ENCODE measurements around the gene RAPGEF1. TPM values are rescaled to one million over a fixed set of nuclear protein-coding genes. Genes with fewer than 3 reads are reported as not detected.
A peak's percentile ranks its signal among the peaks of the same experiment; 100 is the strongest.

The RAPGEF1 gene
- total RNA-seq, 1 donor from 2014 or later = 94.3 TPM

DNA sequence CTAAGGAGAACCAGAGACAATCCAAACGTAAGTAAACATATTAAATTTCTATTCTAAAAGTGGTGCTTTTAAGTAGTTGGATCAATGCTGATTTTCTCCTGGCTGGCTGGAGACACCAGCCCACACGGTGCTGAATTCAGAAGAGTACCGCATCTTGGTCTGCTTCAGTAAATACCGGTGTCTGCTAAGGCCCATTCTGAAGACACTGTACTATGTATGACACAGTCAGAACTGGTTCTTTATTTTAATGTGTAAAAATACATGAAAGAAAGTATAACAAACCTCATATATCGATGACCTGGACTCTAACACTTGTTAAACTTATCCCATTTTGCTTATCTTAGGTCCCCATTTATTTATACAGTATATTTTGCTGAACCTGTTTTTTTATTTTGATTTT is 32.8 kb downstream of the RAPGEF1 start:
- TF ChIP-seq, protein P1, sequence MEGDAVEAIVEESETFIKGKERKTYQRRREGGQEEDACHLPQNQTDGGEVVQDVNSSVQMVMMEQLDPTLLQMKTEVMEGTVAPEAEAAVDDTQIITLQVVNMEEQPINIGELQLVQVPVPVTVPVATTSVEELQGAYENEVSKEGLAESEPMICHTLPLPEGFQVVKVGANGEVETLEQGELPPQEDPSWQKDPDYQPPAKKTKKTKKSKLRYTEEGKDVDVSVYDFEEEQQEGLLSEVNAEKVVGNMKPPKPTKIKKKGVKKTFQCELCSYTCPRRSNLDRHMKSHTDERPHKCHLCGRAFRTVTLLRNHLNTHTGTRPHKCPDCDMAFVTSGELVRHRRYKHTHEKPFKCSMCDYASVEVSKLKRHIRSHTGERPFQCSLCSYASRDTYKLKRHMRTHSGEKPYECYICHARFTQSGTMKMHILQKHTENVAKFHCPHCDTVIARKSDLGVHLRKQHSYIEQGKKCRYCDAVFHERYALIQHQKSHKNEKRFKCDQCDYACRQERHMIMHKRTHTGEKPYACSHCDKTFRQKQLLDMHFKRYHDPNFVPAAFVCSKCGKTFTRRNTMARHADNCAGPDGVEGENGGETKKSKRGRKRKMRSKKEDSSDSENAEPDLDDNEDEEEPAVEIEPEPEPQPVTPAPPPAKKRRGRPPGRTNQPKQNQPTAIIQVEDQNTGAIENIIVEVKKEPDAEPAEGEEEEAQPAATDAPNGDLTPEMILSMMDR (IDR thresholded peaks at IDR 0.05) = no peak
- peak overlapping the region; percentile 61 for H3K27ac Mint-ChIP-seq (ENCODE audit: unreplicated experiment)
- H3K9me3 Mint-ChIP-seq (ENCODE audit: unreplicated experiment) = no peaks in the 10 kb centered on the region
- peaks cover 37% of the 10 kb centered on the region for H3K4me1 Mint-ChIP-seq (ENCODE audit: unreplicated experiment)
- no peaks in the 10 kb centered on the region for H3K27me3 Mint-ChIP-seq (ENCODE audit: unreplicated experiment)
- no peak for DNase-seq (ENCODE audit: extremely low spot score, unreplicated experiment)
- no peaks in the 10 kb centered on the region for H3K36me3 Mint-ChIP-seq (ENCODE audit: unreplicated experiment)
- no peak overlapping the region for H3K4me3 Mint-ChIP-seq (ENCODE audit: unreplicated experiment)

DNA sequence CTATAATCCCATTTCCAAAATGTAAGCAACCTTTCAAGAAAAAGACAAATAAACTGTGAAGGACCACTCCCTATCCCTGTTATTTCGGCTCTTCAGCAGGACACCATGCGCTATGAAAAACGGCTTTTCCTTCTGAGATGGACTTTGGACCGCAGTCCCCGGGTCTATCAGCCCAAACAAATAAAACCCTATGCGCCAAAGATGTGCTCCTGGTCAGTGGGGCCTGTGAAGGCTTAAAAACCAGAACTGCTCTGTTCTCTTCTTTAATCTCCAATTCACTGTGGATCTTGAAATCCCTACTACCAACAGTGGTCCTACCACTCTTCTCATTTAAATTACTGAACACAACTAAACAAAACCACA is 33.3 kb downstream of the RAPGEF1 start:
- Mint-ChIP-seq H3K4me1 (ENCODE audit: unreplicated experiment) (peaks cover 42% of the 10 kb centered on the region), H3K9me3 (ENCODE audit: unreplicated experiment) (no peaks in the 10 kb centered on the region), H3K36me3 (ENCODE audit: unreplicated experiment) (no peaks in the 10 kb centered on the region), H3K27me3 (ENCODE audit: unreplicated experiment) (no peaks in the 10 kb centered on the region), H3K4me3 (ENCODE audit: unreplicated experiment) (no peak overlapping the region), H3K27ac (ENCODE audit: unreplicated experiment) (no peak overlapping the region)
- no peak for DNase-seq (ENCODE audit: extremely low spot score, unreplicated experiment)
- TF ChIP-seq, protein P1 (IDR thresholded peaks at IDR 0.05) = no peak

DNA sequence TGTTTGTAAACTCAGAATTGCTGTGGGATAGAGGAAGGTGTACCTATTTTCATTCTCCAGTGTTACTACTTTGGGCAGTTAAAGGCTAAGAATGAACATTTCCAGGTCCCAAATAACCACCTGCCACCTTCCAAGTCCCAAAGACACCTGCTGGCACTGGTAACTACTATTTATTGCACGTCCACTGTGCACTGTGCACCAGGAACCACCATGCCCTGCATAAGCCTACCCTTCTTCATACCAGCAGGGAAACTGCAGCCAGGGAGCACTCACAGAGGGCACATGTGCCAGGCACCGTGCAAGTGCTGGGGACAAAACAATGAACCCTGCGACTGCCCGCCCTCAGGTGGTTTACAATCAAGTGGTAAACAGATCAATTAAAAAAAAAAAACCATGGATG is 34.9 kb downstream of the RAPGEF1 start:
- DNase-seq (ENCODE audit: extremely low spot score, unreplicated experiment) = no peak
- Mint-ChIP-seq H3K27me3 (ENCODE audit: unreplicated experiment) (no peaks in the 10 kb centered on the region), H3K27ac (ENCODE audit: unreplicated experiment) (no peak overlapping the region), H3K36me3 (ENCODE audit: unreplicated experiment) (no peaks in the 10 kb centered on the region), H3K9me3 (ENCODE audit: unreplicated experiment) (no peaks in the 10 kb centered on the region), H3K4me3 (ENCODE audit: unreplicated experiment) (no peak overlapping the region), H3K4me1 (ENCODE audit: unreplicated experiment) (peaks cover 39% of the 10 kb centered on the region)
- TF ChIP-seq, protein P1 (IDR thresholded peaks at IDR 0.05) = no peak

DNA sequence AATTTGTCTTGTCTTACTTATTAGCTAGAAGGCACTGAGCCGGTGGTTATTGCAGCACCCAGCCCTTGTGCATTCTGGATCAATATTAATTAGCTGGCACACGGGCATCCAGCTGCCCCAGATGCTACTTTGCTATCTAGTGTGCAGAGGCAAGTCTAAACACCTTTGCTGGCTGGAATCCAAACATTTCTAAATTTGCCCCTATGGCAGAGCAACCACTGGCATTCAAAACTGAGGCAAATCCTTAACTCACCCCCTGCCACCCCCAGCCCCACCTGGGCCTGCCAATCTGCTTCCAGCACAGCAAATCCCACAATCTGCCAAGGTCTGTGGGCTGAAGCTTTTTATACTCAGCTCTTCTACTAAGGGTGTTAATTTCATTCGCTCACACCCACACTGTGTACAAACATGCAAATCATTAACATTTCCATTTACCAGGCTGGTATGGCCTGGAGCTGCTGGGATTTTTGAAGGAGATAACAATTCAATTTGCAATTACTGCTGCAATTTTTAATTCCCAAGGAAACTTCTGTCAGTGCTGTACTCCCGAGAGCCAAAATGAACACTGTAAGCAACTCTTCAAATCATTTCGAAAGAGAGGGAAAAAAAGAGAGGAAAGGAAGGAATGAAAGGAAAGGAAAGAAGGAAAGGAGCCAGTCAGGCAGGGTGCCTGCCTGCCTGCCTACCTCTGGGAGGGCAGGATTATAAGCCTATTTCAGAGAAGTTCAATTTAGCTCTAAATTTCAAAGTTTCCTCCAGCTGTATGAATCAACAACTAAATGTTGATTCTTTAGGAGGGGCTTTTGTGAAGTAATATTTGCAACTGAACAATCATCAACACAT is 35.5 kb downstream of the RAPGEF1 start:
- no peaks in the 10 kb centered on the region for H3K9me3 Mint-ChIP-seq (ENCODE audit: unreplicated experiment)
- TF ChIP-seq, protein P1 (IDR thresholded peaks at IDR 0.05) = no peak
- H3K4me1 Mint-ChIP-seq (ENCODE audit: unreplicated experiment) = peaks cover 32% of the 10 kb centered on the region
- DNase-seq (ENCODE audit: extremely low spot score, unreplicated experiment) = no peak
- no peak overlapping the region for H3K4me3 Mint-ChIP-seq (ENCODE audit: unreplicated experiment)
- H3K27me3 Mint-ChIP-seq (ENCODE audit: unreplicated experiment) = no peaks in the 10 kb centered on the region
- H3K36me3 Mint-ChIP-seq (ENCODE audit: unreplicated experiment) = no peaks in the 10 kb centered on the region
- H3K27ac Mint-ChIP-seq (ENCODE audit: unreplicated experiment) = no peak overlapping the region

DNA sequence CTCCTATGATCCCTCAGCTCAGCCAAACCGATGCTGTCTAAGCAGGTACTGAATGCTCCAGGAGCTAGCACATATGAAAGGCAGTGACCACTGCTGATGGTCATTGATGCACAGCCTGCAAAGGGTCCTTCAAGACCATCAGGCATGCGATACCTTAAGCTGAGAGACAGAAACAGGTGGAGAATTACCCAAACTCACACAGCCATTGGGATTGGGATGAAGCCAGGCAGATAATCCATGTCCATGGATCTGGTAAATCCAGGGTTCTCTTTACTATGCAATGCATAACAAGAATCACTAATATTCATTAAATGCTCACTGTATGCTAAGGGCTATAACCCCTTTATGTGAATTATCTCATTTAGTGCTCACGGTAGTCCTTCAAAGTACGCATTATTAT is 36.2 kb downstream of the RAPGEF1 start:
- no peak for DNase-seq (ENCODE audit: extremely low spot score, unreplicated experiment)
- H3K4me1 Mint-ChIP-seq (ENCODE audit: unreplicated experiment) = peaks cover 29% of the 10 kb centered on the region
- no peak overlapping the region for H3K4me3 Mint-ChIP-seq (ENCODE audit: unreplicated experiment)
- no peaks in the 10 kb centered on the region for H3K27me3 Mint-ChIP-seq (ENCODE audit: unreplicated experiment)
- TF ChIP-seq, protein P1 (IDR thresholded peaks at IDR 0.05) = no peak
- H3K9me3 Mint-ChIP-seq (ENCODE audit: unreplicated experiment) = no peaks in the 10 kb centered on the region
- H3K27ac Mint-ChIP-seq (ENCODE audit: unreplicated experiment) = no peak overlapping the region
- H3K36me3 Mint-ChIP-seq (ENCODE audit: unreplicated experiment) = no peaks in the 10 kb centered on the region
